Body of pancreas (tissue), 4 donors: ENCODE results near the gene COL5A2.

Source experiments
- CTCF ChIP-seq, 7 experiments: fragments of 450-650 bp in 4 of 7; fragments of 200-600 bp in 3 of 7; sonication (generic) in 3 of 7; IDR thresholded peaks; one replicate each; pipeline ENCODE4 v1.5.1; 2016 to 2019; ENCODE audit warnings: antibody characterized with exemption in 7 of 7
- POLR2A ChIP-seq, 3 donors: fragments of 450-650 bp; IDR thresholded peaks; one replicate each; pipeline ENCODE4 v1.6.1; 2016; ENCODE audit warnings: antibody characterized with exemption in 3 of 3, mild to moderate bottlenecking in 2 of 3

- TF ChIP-seq CTCF (IDR thresholded peaks at IDR 0.05) (no peak), POLR2A (IDR thresholded peaks at IDR 0.05) (no peak)
Measured at GRCh38 chr2:189143925-189144324, 35.6 kb downstream of the COL5A2 start.
